GM18502 (cell line): Measurements from ENCODE around the gene TMEM269.

ENCODE experiments used
- ATAC-seq: cut with Tn5 transposase; IDR thresholded peaks from one replicate; pipeline ENCODE4 v1.9.1; 2021; ENCODE audit warnings: mild to moderate bottlenecking; ENCODE audit not compliant: unreplicated experiment, poor library complexity

The TMEM269 gene

DNA sequence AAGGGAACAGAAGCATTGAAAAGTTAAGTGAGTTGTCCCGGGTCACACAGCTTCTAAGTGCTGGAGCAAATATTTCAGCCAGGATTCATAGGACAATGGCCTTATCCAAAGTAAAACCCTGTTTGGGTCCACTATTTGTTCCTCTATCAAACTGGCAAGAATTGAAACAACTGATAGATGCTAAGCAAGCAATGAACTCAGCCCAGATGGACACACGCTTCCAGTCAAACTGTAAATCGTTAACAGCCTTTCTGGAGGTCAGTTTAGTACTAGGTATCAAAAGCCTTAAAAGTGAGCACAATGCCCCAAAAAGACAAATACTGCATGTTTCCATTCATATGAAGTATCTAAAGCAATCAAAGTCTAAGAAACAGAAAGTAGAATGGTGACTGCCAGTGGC is 33.2 kb downstream of the TMEM269 start:
- ATAC-seq = no peak

DNA sequence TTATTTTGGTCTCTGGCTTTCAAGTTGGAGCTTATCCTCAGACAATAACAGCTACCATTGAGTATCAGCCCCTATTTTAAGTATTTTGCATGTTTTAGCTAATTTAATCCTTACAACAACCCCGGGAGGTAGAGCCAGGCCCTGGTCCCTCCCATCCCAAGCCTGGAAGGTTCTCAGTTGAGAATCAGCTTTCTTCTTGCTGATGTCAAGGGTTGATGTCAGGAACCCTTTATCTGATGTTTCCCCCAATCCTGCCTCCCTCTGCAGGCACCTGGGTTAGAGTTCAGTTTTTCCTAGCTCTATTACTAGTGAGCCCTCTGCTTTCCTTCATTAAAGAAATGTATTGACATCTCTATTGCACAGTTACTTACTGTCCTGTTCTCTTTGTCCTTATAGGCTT is 36.0 kb downstream of the TMEM269 start:
- ATAC-seq = no peak

DNA sequence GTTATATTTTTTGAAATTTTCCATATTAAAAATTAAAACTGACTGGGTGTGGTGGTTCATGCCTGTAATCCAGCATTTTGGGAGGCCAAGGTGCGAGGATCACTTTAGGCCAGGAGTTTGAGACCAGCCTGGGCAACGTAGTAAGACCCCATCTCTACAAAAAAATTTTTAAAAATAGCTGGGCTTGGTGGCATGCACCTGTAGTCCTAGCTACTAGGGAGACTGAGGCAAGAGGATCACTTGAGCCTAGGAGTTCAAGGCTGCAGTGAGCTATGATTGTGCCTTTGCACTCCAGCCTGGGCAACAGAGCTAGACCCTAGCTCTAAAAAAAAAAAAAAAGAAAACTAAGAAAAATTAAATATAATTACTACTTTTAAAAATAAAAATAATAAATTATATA is 36.9 kb downstream of the TMEM269 start:
- no peak for ATAC-seq

DNA sequence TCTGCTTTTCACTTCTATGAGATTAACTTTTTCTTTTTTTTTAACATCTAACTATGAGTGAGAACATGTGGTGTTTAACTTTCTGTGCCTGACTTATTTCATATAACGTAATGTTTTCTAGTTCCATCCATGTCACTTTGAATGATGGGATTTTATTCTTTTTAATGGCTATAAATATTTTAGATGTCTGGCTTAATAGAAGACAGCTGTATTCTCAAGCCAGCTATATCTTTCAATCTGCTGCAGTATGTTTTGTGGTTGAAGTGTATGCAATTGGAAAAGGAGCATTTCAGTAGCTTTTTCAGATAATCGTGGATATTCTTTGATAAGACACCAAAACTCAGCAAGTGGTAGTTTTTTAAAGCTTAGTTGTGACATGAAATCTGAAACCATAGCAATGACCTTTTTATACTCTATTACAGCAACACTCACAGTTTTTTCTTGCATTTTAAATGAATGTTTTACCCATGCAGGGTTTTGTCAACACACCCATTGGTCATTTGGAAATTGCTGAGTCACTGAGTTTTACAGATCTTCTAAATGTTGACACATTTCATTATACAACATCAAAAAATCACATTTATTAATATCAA is 38.1 kb downstream of the TMEM269 start:
- no peak for ATAC-seq

GRCh38 chr1:42824481-42825035 is 39.8 kb downstream of the TMEM269 start:
- ATAC-seq = no peak

DNA sequence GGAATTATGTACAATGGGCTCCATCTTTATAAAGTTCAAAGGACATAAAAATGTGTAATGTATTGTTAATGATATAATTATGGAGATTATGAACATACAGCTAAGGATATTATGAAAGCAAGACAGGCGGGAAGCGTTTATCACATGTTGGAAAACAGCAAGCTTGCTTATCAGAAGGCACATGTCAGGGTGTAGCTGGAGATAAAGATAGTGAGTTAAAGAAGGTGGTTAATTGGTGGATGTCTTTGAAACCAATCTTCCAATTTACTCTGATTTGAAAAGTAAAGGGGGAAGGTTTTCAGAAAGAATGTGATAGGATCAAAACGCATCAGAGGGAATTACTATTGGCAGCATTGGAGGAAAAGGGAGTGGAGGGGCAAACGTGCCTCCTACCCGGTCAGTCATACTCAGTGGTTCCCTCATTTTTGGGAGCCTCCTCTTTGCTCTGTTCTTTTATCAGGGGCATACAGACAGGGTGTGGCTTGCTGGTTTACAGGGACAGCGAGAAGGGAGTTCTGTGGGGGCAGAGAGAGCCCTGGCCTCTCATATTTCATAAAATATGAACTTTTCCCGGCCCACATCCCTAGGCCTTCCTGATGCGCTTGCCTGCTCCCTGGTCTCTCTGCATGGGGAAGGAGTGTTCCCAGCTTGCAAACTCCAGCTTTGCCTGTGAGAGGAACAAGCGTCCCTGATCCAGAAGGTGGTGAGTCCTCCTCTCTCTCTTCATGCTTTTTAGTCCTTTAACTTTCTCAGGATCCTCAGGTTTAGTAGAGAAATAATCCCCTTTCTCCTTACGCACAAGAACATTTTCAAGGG is 40.5 kb downstream of the TMEM269 start:
- ATAC-seq = no peak

DNA sequence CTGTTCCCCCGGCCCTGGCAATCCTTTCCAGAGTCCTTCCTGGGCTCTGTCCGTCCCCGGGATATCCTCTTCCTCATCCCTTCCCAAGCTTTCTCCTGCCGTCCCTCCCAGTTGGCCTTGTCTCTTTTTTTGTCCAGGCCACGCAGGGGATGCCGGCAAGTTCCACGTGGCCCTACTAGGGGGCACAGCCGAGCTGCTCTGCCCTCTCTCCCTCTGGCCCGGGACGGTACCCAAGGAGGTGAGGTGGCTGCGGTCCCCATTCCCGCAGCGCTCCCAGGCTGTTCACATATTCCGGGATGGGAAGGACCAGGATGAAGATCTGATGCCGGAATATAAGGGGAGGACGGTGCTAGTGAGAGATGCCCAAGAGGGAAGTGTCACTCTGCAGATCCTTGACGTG is 45.8 kb downstream of the TMEM269 start:
- no peak for ATAC-seq

GRCh38 chr1:42831273-42831672 is 46.5 kb downstream of the TMEM269 start:
- ATAC-seq = no peak

GRCh38 chr1:42832641-42833240 is 48.0 kb downstream of the TMEM269 start:
- no peak for ATAC-seq

GRCh38 chr1:42833981-42834380 is 49.2 kb downstream of the TMEM269 start:
- ATAC-seq = no peak

DNA sequence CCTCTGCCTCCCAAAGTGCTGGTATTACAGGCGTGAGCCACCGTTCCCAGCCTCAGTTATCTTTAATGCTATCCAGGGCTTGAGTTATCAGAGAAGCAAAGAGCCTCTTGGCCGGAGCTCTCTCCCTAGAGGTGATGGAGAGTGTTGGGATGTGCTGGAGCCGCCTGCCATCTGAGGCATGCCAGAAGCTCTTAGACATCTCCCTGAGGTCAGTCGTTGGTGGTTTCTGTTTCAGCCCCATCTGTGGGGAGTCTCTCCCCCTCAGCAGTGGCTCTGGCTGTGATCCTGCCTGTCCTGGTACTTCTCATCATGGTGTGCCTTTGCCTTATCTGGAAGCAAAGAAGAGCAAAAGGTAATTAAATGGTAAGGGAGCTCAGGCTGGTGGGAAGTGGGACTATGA is 50.0 kb downstream of the TMEM269 start:
- ATAC-seq = no peak

GRCh38 chr1:42835422-42835821 is 50.6 kb downstream of the TMEM269 start:
- no peak for ATAC-seq

GRCh38 chr1:42837709-42838108 is 52.9 kb downstream of the TMEM269 start:
- no peak for ATAC-seq

GRCh38 chr1:42838482-42839190 is 53.8 kb downstream of the TMEM269 start:
- no peak for ATAC-seq

- no peak for ATAC-seq
Measured at GRCh38 chr1:42841010-42841409, 56.2 kb downstream of the TMEM269 start.

DNA sequence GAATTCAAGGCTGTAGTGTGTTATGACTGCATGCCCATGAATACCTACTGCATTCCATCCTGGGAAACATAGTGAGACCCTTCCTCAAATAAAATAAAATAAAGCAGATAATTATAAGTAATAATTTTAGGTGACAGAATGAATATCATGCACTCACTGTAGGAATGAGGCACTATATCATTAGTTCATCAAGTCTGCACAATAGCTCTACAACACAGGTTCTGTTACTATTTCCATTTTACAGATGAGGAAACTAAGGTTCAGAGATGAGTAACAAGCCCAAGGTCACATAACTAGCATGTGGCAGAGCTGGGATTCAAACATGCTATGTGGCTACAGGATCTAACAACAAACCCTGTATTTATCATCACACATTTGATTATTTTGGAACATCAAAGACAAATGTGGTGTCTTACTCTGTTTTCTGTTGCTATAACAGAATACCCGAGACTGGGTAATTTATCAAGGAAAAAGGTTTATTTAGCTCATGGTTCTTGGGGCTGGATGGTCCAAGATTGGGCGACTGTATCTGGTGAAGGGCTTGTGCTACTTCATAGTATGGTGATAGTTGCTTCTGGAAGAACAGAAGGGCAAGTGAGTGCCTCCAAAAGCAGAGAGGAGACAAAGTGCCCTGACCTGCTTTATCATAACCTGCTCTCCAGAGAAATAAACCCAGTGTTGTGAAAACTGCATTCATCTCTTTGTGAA is 56.8 kb downstream of the TMEM269 start:
- ATAC-seq = no peak

DNA sequence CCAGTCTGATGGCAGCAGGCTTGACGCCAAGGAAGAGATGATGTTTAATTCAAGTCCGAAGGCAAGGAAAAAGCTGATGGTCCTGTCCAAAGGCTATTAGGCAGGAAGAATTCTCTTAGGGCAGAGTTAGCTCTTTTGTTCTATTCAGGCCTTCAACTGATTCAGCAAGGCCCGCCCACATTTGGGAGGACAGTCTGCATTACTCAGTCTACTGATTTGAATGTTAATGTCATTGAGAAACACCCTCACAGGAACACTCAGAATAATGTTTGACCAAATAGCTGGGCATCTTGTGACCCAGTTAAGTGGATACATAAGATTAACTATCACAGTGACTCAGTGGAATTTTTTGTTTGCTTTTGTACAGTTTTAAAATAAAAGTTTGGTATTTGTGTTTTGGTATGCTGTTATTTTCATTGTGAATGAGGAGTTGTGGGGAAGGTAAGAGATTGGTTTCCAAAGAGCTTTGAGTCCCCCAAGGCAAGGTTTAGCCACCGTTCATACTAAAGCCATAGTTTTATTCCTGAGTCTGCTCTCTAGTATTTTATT is 59.9 kb downstream of the TMEM269 start:
- no peak for ATAC-seq

GRCh38 chr1:42845193-42845592 is 60.4 kb downstream of the TMEM269 start:
- ATAC-seq = no peak

GRCh38 chr1:42845866-42846256 is 61.1 kb downstream of the TMEM269 start:
- ATAC-seq = peak; percentile 24
